H1 (cell line): ENCODE measurements around the gene PLXNA4. TPM values are rescaled to one million over a fixed set of nuclear protein-coding genes. Genes with fewer than 3 reads are reported as not detected.

Experiments used
- CTCF ChIA-PET: fragments of 300-600 bp; sonication (Branson Sonifier 250); formaldehyde crosslinking; loops from one replicate; lab custom pipeline; 2021; ENCODE audit not compliant: partially characterized antibody; lab: Charles Lee
- POLR2A ChIA-PET: fragments of 300-600 bp; sonication (Branson Sonifier 250); formaldehyde crosslinking; loops from one replicate; lab custom pipeline; 2021; ENCODE audit warnings: inconsistent platforms; ENCODE audit not compliant: partially characterized antibody; lab: Charles Lee
- DNase-seq, 2 experiments: peaks; one replicate each; pipeline versions ENCODE4 v3.0.0 to v3.0.0-alpha.2; 2010 to 2022; ENCODE audit warnings: low spot score in 2 of 2, low read depth in 1 of 2, mixed read lengths in 1 of 2
- FAIRE-seq: peaks from 2 replicates; lab custom pipeline; 2011; peaks lifted over from hg19 to GRCh38; lab: Jason Lieb, UNC
- H2AFZ ChIP-seq: 2 replicates; pipeline ENCODE4 v1.8.1; 2012; ENCODE audit warnings: low read length, inconsistent platforms
- H2AK5ac ChIP-seq: 2 replicates; pipeline ENCODE4 v1.6.1; 2013; ENCODE audit warnings: low read depth, low read length
- H2BK120ac ChIP-seq: replicated peaks from 2 replicates; pipeline ENCODE3; 2013; ENCODE audit warnings: low read depth, low read length, inconsistent platforms
- H2BK12ac ChIP-seq: 2 replicates; pipeline ENCODE4 v1.6.1; 2013; ENCODE audit warnings: low read depth, low read length
- H2BK15ac ChIP-seq: 2 replicates; pipeline ENCODE4 v1.6.1; 2013; ENCODE audit warnings: low read length
- H2BK20ac ChIP-seq: 2 replicates; pipeline ENCODE4 v1.6.1; 2013; ENCODE audit warnings: low read length
- H2BK5ac ChIP-seq: 2 replicates; pipeline ENCODE4 v1.6.1; 2013; ENCODE audit warnings: low read depth, low read length
- H3K14ac ChIP-seq: 2 replicates; pipeline ENCODE4 v1.6.1; 2013; ENCODE audit warnings: inconsistent platforms; ENCODE audit not compliant: insufficient read length
- H3K18ac ChIP-seq: 2 replicates; pipeline ENCODE4 v1.6.1; 2013; ENCODE audit warnings: low read length; ENCODE audit errors: extremely low read depth
- H3K23ac ChIP-seq: 2 replicates; pipeline ENCODE4 v1.6.1; 2013; ENCODE audit warnings: inconsistent platforms; ENCODE audit not compliant: insufficient read length
- H3K23me2 ChIP-seq: 2 replicates; pipeline ENCODE4 v1.6.1; 2013; ENCODE audit warnings: low read depth, low read length
- H3K27ac ChIP-seq: 2 replicates; pipeline ENCODE4 v1.6.1; 2011; ENCODE audit warnings: low read depth, low read length, inconsistent platforms
- H3K27me3 ChIP-seq, 4 experiments: replicated peaks in 1 of 4; 1 replicate in 1 of 4; 2 replicates in 3 of 4; pipeline versions ENCODE4 v1.6.1 to v1.8.1; 2011 to 2013; ENCODE audit warnings: low read length in 3 of 4, mild to moderate bottlenecking in 3 of 4, inconsistent platforms in 2 of 4, mixed read lengths in 2 of 4, moderate library complexity in 1 of 4; ENCODE audit not compliant: control insufficient read depth in 3 of 4, insufficient read depth in 3 of 4; ENCODE audit errors: extremely low read depth in 1 of 4
- H3K36me3 ChIP-seq, 4 experiments: 2 replicates each; pipeline versions ENCODE4 v1.6.1 to v1.8.1; 2011 to 2013; ENCODE audit warnings: mild to moderate bottlenecking in 4 of 4, low read length in 3 of 4, moderate library complexity in 2 of 4, control low read depth in 1 of 4, inconsistent platforms in 1 of 4; ENCODE audit not compliant: insufficient read depth in 4 of 4, control insufficient read depth in 2 of 4
- H3K4ac ChIP-seq: replicated peaks from 2 replicates; pipeline ENCODE3; 2013; ENCODE audit warnings: low read length, low read depth, mixed read lengths, inconsistent platforms; ENCODE audit not compliant: insufficient read length
- H3K4me1 ChIP-seq, 4 experiments: replicated peaks in 1 of 4; 1 replicate in 1 of 4; 2 replicates in 3 of 4; pipeline versions ENCODE4 v1.6.1 to v1.8.1; 2011 to 2013; ENCODE audit warnings: low read length in 3 of 4, inconsistent platforms in 2 of 4, mixed read lengths in 1 of 4; ENCODE audit not compliant: insufficient read depth in 4 of 4, control insufficient read depth in 3 of 4
- H3K4me2 ChIP-seq, 2 experiments: 2 replicates each; pipeline versions ENCODE4 v1.6.1 to v1.8.1; 2011 to 2013; ENCODE audit warnings: low read depth in 2 of 2, low read length in 2 of 2, control low read depth in 1 of 2, inconsistent platforms in 1 of 2, mild to moderate bottlenecking in 1 of 2; ENCODE audit not compliant: insufficient read depth in 1 of 2
- H3K4me3 ChIP-seq, 4 experiments: fragments of 200-600, 300-600 bp in 1 of 4; sonication (generic), shearing (Covaris generic), sonication (Bioruptor Twin) in 1 of 4; 2 replicates each; pipeline versions ENCODE4 v1.5.1 to v1.8.1; 2011 to 2016; ENCODE audit warnings: low read length in 4 of 4, low read depth in 3 of 4, control low read depth in 2 of 4, inconsistent platforms in 2 of 4, mild to moderate bottlenecking in 2 of 4, mixed read lengths in 1 of 4, moderate library complexity in 1 of 4; ENCODE audit not compliant: insufficient read depth in 2 of 4; ENCODE audit errors: extremely low read depth in 1 of 4
- H3K56ac ChIP-seq: replicated peaks from 2 replicates; pipeline ENCODE3; 2013; ENCODE audit warnings: low read depth, mild to moderate bottlenecking, mixed read lengths, low read length, inconsistent platforms; ENCODE audit not compliant: insufficient read length
- H3K79me1 ChIP-seq: 2 replicates; pipeline ENCODE4 v1.6.1; 2013; ENCODE audit warnings: low read depth, low read length, control low read depth
- H3K79me2 ChIP-seq, 2 experiments: 2 replicates each; pipeline versions ENCODE4 v1.6.1 to v1.8.1; 2012 to 2013; ENCODE audit warnings: low read length in 2 of 2, mild to moderate bottlenecking in 2 of 2, inconsistent platforms in 1 of 2; ENCODE audit not compliant: insufficient read depth in 2 of 2, control insufficient read depth in 1 of 2
- H3K9ac ChIP-seq, 4 experiments: replicated peaks in 1 of 4; 1 replicate in 1 of 4; 2 replicates in 3 of 4; pipeline versions ENCODE4 v1.6.1 to v1.8.1; 2011 to 2013; ENCODE audit warnings: low read depth in 3 of 4, low read length in 3 of 4, control low read depth in 2 of 4, mild to moderate bottlenecking in 2 of 4, moderate library complexity in 2 of 4, inconsistent platforms in 1 of 4; ENCODE audit errors: extremely low read depth in 1 of 4
- H3K9me3 ChIP-seq, 2 experiments: 2 replicates each; pipeline versions ENCODE4 v1.6.1 to v1.8.1; 2012 to 2013; ENCODE audit warnings: mild to moderate bottlenecking in 2 of 2, moderate library complexity in 2 of 2, control low read depth in 1 of 2, inconsistent platforms in 1 of 2, low read depth in 1 of 2, low read length in 1 of 2, mixed read lengths in 1 of 2; ENCODE audit not compliant: insufficient read depth in 2 of 2
- H4K20me1 ChIP-seq, 2 experiments: replicated peaks in 1 of 2; 2 replicates each; pipeline versions ENCODE3 to v1.8.1; 2011 to 2013; ENCODE audit warnings: inconsistent platforms in 2 of 2, low read length in 2 of 2, mild to moderate bottlenecking in 1 of 2; ENCODE audit not compliant: insufficient read depth in 2 of 2, control insufficient read depth in 1 of 2
- H4K5ac ChIP-seq: 2 replicates; pipeline ENCODE4 v1.6.1; 2013; ENCODE audit warnings: low read length, low read depth, mixed read lengths, inconsistent platforms; ENCODE audit not compliant: insufficient read length
- H4K8ac ChIP-seq: 2 replicates; pipeline ENCODE4 v1.8.0; 2013; ENCODE audit warnings: mild to moderate bottlenecking, moderate library complexity, low read length, inconsistent platforms; ENCODE audit not compliant: insufficient read depth; ENCODE audit errors: extremely low read depth
- H4K91ac ChIP-seq: replicated peaks from 2 replicates; pipeline ENCODE3; 2013; ENCODE audit warnings: low read length, mixed read lengths, inconsistent platforms; ENCODE audit not compliant: insufficient read length
- CBX8 ChIP-seq: fragments of 300-800, 300-1000 bp; sonication (generic); IDR thresholded peaks from 2 replicates; pipeline ENCODE4 v1.7.1; 2016; ENCODE audit warnings: low read depth, low read length, borderline replicate concordance
- CTBP2 ChIP-seq: IDR thresholded peaks from 2 replicates; pipeline ENCODE4 v1.7.0; 2011; ENCODE audit warnings: borderline replicate concordance, mild to moderate bottlenecking, moderate library complexity, mixed read lengths, low read length; ENCODE audit not compliant: insufficient read depth, insufficient read length
- KDM5A ChIP-seq: fragments of 200-600 bp; IDR thresholded peaks from 2 replicates; pipeline ENCODE4 v1.7.1; 2012; ENCODE audit warnings: mild to moderate bottlenecking, low read length, inconsistent platforms, mixed read lengths
- PHF8 ChIP-seq: fragments of 200-600 bp; sonication (generic); conservative IDR thresholded peaks from 2 replicates; pipeline ENCODE4 v1.7.1; 2012; ENCODE audit warnings: low read depth, mild to moderate bottlenecking, inconsistent platforms, low read length, moderate library complexity
- SIN3A ChIP-seq, 2 experiments: IDR thresholded peaks in 1 of 2; conservative IDR thresholded peaks in 1 of 2; 2 replicates each; pipeline ENCODE4 v1.6.1; 2011 to 2012; ENCODE audit warnings: low read length in 2 of 2, improper control_type of control experiment in 1 of 2, low read depth in 1 of 2, mild to moderate bottlenecking in 1 of 2
- TAF1 ChIP-seq: IDR thresholded peaks from 2 replicates; pipeline ENCODE4 v1.6.1; 2011; ENCODE audit warnings: mild to moderate bottlenecking, low read depth, low read length
- TCF12 ChIP-seq: IDR thresholded peaks from 2 replicates; pipeline ENCODE4 v1.6.1; 2011; ENCODE audit warnings: low read depth, mild to moderate bottlenecking, low read length
- WGBS, 2 experiments: shearing (Covaris generic) in 1 of 2; methylation state at CpG; one replicate each; pipeline versions ENCODE4 v1.1.6 to v1.1.7; 2013 to 2015; ENCODE audit warnings: low lambda C conversion rate in 2 of 2, mixed read lengths in 2 of 2, inconsistent platforms in 1 of 2, low coverage in 1 of 2, missing lambda C conversion rate in 1 of 2; ENCODE audit not compliant: insufficient replicate concordance in 2 of 2, insufficient coverage in 1 of 2, insufficient read length in 1 of 2; ENCODE audit errors: extremely low coverage in 1 of 2, missing lambda C conversion rate in 1 of 2; 5-methylcytosine and 5-hydroxymethylcytosine counted together
- polyA plus RNA-seq, 7 experiments: library from polyadenylated mRNA; depleted of rRNA in 3 of 7; stranded (reverse) in 5 of 7; unstranded in 2 of 7; fragments of >200 nt in 5 of 7; fragments of 200-250 nt in 2 of 7; gene quantifications; 1 replicate in 5 of 7; 2 replicates in 1 of 7; 4 replicates in 1 of 7; pipeline versions ENCODE4 v1.2.1 to v1.2.3, GENCODE V29; 2011 to 2013; ENCODE audit warnings: missing spikeins in 2 of 7, mixed read lengths in 2 of 7
- total RNA-seq: library from RNA; stranded (reverse); fragmentation: NEBNext Ultra II Directional; extraction: Animal tissue kit (Norgen Biotek cat#: 25700); gene quantifications from 2 replicates; pipeline ENCODE4 v1.2.1, GENCODE V29; 2021
- TF ChIP-seq, protein P1 (sequence below): IDR thresholded peaks from 2 replicates; pipeline ENCODE4 v1.6.1; 2012; ENCODE audit warnings: low read length, inconsistent platforms
- TF ChIP-seq, protein P2 (sequence below), 3 experiments: IDR thresholded peaks; 1 replicate in 2 of 3; 2 replicates in 1 of 3; pipeline versions ENCODE4 v1.5.1 to v1.6.1; 2011; ENCODE audit warnings: low read length in 3 of 3, mild to moderate bottlenecking in 3 of 3, inconsistent platforms in 2 of 3, low read depth in 1 of 3, moderate library complexity in 1 of 3; ENCODE audit not compliant: insufficient read depth in 1 of 3; ENCODE audit errors: control extremely low read depth in 1 of 3

PLXNA4 gene
- total and polyA plus RNA-seq, 2 of the 8 experiments (the other 6 are each of a cell fraction or from before 2014, with no cell fraction given), result 0.76 to 0.79 TPM

DNA sequence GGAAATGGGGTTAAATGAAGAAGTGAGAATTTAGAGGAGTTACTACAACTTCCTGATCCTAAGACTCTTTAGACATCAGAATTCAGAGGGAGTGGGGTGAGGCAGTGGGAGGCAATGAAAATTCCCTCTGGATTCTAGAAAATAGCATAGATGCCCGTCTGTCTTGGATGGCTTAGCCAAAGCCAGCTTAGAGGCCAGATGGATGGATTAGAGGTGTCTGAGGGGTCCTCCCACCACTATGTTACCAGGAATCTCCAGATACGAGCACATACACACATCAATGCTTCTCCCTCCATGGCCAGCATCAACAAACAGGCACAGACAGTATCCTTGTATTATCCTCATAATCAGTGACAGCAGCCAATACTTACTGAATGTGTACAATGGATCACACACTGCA lies 418.1 kb downstream of the PLXNA4 start:
- Histone ChIP-seq H2BK5ac (no peak overlapping the region), H3K4me1 (peaks cover 0 to 17% (median 4%) of the 10 kb centered on the region in 4 experiments; a peak in 5 of 7 replicates), H2AFZ (no peak overlapping the region), H4K20me1 (no peaks in the 10 kb centered on the region), H3K9ac (no peak overlapping the region), H3K79me2 (no peaks in the 10 kb centered on the region), H3K27me3 (peaks cover 0 to 2% (median 0%) of the 10 kb centered on the region in 4 experiments; a peak in 1 of 7 replicates), H2BK12ac (no peak overlapping the region), H4K5ac (no peak overlapping the region), H2BK20ac (no peak overlapping the region), H3K36me3 (no peaks in the 10 kb centered on the region), H3K14ac (no peak overlapping the region), H3K4ac (no peak overlapping the region), H4K91ac (no peak overlapping the region), H3K23ac (no peak overlapping the region), H3K56ac (no peak overlapping the region), H3K4me3 (no peak overlapping the region), H3K23me2 (peaks cover 2% of the 10 kb centered on the region; the same call in 1 of the 2 replicates), H2BK15ac (no peak overlapping the region), H3K4me2 (no peak overlapping the region), H3K79me1 (no peaks in the 10 kb centered on the region), H3K18ac (no peak overlapping the region), H3K9me3 (no peaks in the 10 kb centered on the region), H4K8ac (no peak overlapping the region), H2BK120ac (no peak overlapping the region), H2AK5ac (no peak overlapping the region), H3K27ac (no peak overlapping the region)
- POLR2A ChIA-PET, result interaction anchor here (0.6 kb wide), 1 partner anchor 30 kb away, joined by 3 read pairs; no protein-coding TSS in a partner anchor
- 90% methylated on average over 2 of the region's 2 CpGs; no CpG with 5 or more reads in 1 of the 2 experiments for WGBS, 2 experiments
- FAIRE-seq (no peak), DNase-seq (no peak)
- CTCF ChIA-PET, result interaction anchor here (1.0 to 6.0 kb wide), 7 partner anchors 10 to 422 kb away, joined by 3 to 29 read pairs (median 4); no protein-coding TSS in a partner anchor
- no peak for TF ChIP-seq TAF1
- TF ChIP-seq, protein P1, sequence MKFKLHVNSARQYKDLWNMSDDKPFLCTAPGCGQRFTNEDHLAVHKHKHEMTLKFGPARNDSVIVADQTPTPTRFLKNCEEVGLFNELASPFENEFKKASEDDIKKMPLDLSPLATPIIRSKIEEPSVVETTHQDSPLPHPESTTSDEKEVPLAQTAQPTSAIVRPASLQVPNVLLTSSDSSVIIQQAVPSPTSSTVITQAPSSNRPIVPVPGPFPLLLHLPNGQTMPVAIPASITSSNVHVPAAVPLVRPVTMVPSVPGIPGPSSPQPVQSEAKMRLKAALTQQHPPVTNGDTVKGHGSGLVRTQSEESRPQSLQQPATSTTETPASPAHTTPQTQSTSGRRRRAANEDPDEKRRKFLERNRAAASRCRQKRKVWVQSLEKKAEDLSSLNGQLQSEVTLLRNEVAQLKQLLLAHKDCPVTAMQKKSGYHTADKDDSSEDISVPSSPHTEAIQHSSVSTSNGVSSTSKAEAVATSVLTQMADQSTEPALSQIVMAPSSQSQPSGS, result no peak
- TF ChIP-seq, protein P2, sequence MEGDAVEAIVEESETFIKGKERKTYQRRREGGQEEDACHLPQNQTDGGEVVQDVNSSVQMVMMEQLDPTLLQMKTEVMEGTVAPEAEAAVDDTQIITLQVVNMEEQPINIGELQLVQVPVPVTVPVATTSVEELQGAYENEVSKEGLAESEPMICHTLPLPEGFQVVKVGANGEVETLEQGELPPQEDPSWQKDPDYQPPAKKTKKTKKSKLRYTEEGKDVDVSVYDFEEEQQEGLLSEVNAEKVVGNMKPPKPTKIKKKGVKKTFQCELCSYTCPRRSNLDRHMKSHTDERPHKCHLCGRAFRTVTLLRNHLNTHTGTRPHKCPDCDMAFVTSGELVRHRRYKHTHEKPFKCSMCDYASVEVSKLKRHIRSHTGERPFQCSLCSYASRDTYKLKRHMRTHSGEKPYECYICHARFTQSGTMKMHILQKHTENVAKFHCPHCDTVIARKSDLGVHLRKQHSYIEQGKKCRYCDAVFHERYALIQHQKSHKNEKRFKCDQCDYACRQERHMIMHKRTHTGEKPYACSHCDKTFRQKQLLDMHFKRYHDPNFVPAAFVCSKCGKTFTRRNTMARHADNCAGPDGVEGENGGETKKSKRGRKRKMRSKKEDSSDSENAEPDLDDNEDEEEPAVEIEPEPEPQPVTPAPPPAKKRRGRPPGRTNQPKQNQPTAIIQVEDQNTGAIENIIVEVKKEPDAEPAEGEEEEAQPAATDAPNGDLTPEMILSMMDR (IDR thresholded peaks at IDR 0.05; ENCODE audit: control extremely low read depth in 1 of 3, insufficient read depth in 1 of 3, low read depth in 1 of 3, low read length in 3 of 3), result no peak
- no peak for TF ChIP-seq CBX8
- no peak for TF ChIP-seq CTBP2
- TF ChIP-seq PHF8, result no peak
- TF ChIP-seq SIN3A (conservative IDR thresholded peaks at IDR 0.05 in 1 of 2, IDR thresholded peaks at IDR 0.05 in 1 of 2; ENCODE audit: low read depth in 1 of 2, low read length in 2 of 2), result no peak
- no peak for TF ChIP-seq KDM5A
- no peak for TF ChIP-seq TCF12
